ENCODE data around the gene ERICH6.

Gene ERICH6

DNA sequence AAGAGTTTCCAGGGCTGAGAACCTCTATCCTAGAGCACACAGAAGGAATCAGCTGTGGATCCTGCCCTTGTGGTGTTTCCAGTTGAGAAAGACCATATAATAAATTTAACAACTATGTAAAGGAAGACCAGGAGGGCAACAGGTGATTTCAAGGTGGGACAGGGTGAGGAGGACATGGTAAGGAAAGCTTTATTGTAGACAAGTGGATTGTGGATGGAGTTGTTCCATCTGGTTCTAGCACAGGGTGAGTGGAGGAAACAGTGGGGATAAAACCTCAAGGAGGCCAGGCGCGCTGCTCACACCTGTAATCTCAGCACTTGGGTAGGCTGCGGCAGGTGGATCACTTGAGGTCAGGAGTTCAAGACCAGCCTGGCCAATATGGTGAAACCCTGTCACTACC, 42.1 kb upstream of the ERICH6 start:
- TF ChIP-seq, protein P1, sequence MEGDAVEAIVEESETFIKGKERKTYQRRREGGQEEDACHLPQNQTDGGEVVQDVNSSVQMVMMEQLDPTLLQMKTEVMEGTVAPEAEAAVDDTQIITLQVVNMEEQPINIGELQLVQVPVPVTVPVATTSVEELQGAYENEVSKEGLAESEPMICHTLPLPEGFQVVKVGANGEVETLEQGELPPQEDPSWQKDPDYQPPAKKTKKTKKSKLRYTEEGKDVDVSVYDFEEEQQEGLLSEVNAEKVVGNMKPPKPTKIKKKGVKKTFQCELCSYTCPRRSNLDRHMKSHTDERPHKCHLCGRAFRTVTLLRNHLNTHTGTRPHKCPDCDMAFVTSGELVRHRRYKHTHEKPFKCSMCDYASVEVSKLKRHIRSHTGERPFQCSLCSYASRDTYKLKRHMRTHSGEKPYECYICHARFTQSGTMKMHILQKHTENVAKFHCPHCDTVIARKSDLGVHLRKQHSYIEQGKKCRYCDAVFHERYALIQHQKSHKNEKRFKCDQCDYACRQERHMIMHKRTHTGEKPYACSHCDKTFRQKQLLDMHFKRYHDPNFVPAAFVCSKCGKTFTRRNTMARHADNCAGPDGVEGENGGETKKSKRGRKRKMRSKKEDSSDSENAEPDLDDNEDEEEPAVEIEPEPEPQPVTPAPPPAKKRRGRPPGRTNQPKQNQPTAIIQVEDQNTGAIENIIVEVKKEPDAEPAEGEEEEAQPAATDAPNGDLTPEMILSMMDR (conservative IDR thresholded peaks at IDR 0.05; ENCODE audit: low read depth, low read length) = no peak
- no peak for DNase-seq (ENCODE audit: low read depth)

DNA sequence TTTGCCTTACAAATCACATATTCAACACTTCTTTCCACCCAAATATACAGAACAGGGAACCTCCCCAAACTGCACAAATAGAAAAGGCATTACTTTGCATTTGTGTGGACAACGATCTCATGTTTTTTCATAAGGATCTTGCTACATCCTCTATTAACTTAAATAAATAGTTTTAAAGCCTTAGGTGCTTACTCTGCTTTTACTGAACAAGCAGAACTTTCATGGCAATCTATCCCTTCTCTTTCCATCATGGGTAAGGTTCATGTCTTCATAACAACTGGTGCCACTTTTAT, 41.1 kb upstream of the ERICH6 start:
- H3K4me3 ChIP-seq (ENCODE audit: low read depth, low read length) = no peak overlapping the region
- DNase-seq (ENCODE audit: low read depth) = no peak
- TF ChIP-seq, protein P1 (conservative IDR thresholded peaks at IDR 0.05; ENCODE audit: low read depth, low read length) = no peak

More for the DNA sequence above, 42.1 kb upstream of the ERICH6 start:
- H3K4me3 ChIP-seq (ENCODE audit: low read depth, low read length) = no peak overlapping the region

GRCh38 chr3:150744041-150744918, 40.6 kb upstream of the ERICH6 start:
- TF ChIP-seq, protein P1 (conservative IDR thresholded peaks at IDR 0.05; ENCODE audit: low read depth, low read length) = no peak
- no peak overlapping the region for H3K4me3 ChIP-seq (ENCODE audit: low read depth, low read length)

DNA sequence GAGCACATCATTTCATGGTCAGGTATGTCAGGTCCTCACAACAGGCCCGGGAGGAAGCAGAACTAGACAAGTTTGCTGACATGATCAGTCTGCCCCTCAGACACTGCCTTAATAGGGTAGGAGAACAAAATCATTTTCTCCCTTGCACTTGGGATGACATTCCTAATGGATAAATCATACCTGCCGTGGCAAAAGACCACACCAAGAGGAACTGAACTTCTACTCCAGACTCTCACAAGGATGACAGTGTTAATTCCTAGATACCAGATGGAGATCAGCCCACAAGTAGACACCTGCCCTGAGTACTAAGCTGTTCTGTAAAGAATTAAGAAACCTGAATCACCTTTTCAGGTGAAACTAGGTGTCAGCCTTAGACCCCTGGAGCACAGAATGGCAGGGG, 39.8 kb upstream of the ERICH6 start:
- TF ChIP-seq, protein P1 (conservative IDR thresholded peaks at IDR 0.05; ENCODE audit: low read depth, low read length) = no peak

More at GRCh38 chr3:150744041-150744918, 40.6 kb upstream of the ERICH6 start:
- no peak for DNase-seq (ENCODE audit: low read depth)

GRCh38 chr3:150742679-150743078, 39.0 kb upstream of the ERICH6 start:
- DNase-seq (ENCODE audit: low read depth) = no peak
- TF ChIP-seq, protein P1 (conservative IDR thresholded peaks at IDR 0.05; ENCODE audit: low read depth, low read length) = no peak
- no peak overlapping the region for H3K4me3 ChIP-seq (ENCODE audit: low read depth, low read length)

More for the DNA sequence above, 39.8 kb upstream of the ERICH6 start:
- DNase-seq (ENCODE audit: low read depth) = no peak
- H3K4me3 ChIP-seq (ENCODE audit: low read depth, low read length) = no peak overlapping the region

- TF ChIP-seq, protein P1 (conservative IDR thresholded peaks at IDR 0.05; ENCODE audit: low read depth, low read length) = no peak
- no peak overlapping the region for H3K4me3 ChIP-seq (ENCODE audit: low read depth, low read length)
- DNase-seq (ENCODE audit: low read depth) = no peak
Observed at GRCh38 chr3:150742141-150742523, 38.4 kb upstream of the ERICH6 start.
